ENCODE measurements around the gene POU2F3. TPM values are rescaled to one million over a fixed set of nuclear protein-coding genes. Genes with fewer than 3 reads are reported as not detected.

Gene POU2F3
- total and polyA plus RNA-seq, 2 of the 4 experiments (the other 2 are of a cell fraction): under 0.01 to 0.09 TPM

GRCh38 chr11:120201653-120202052 lies 38.3 kb upstream of the POU2F3 start:
- H3K9me3 ChIP-seq (ENCODE audit: control insufficient read depth, insufficient read depth, low read length): no peaks in the 10 kb centered on the region
- CTCF ChIA-PET: interaction anchor here (1.3 kb wide), 1 partner anchor 13 kb away, joined by 4 read pairs; no protein-coding TSS in a partner anchor
- H3K36me3 ChIP-seq (ENCODE audit: control insufficient read depth, insufficient read depth, low read length): no peaks in the 10 kb centered on the region
- in situ Hi-C loops (cut with MboI; ENCODE audit: low sequenced_read_pairs) (no loop called here), dilution Hi-C loops (cut with HindIII; ENCODE audit: low sequenced_read_pairs, unreplicated experiment) (no loop called here), intact Hi-C loops (cut with micrococcal nuclease) (no loop called here)
- no peak overlapping the region for H3K14ac ChIP-seq (replicated peaks; ENCODE audit: low read depth, low read length)
- no peak overlapping the region for H2BK15ac ChIP-seq (ENCODE audit: low read depth, low read length)
- no peak overlapping the region for H2AK9ac ChIP-seq (replicated peaks; ENCODE audit: low read depth, low read length, poor library complexity)
- H2BK120ac ChIP-seq (ENCODE audit: low read depth, low read length): no peak overlapping the region
- H3K27me3 ChIP-seq (ENCODE audit: control insufficient read depth, insufficient read depth, low read length): peaks cover 27% of the 10 kb centered on the region
- no TSS peak for BruUV-seq (replicated peaks)
- H3K23ac ChIP-seq (ENCODE audit: low read depth, low read length): no peak overlapping the region
- H3K9me1 ChIP-seq (ENCODE audit: insufficient read depth, low read length): peaks cover 3% of the 10 kb centered on the region; the same call in 1 of the 2 replicates
- H3K9ac ChIP-seq (ENCODE audit: low read depth, low read length): no peak overlapping the region
- no peak overlapping the region for H4K8ac ChIP-seq (ENCODE audit: low read depth in 2 of 2, low read length in 2 of 2)
- ATAC-seq (ENCODE audit: low read depth) (no peak), DNase-seq (no peak)
- no peaks in the 10 kb centered on the region for H3K79me1 ChIP-seq (ENCODE audit: low read depth in 1 of 2, low read length in 2 of 2)
- no peak overlapping the region for H2BK20ac ChIP-seq (ENCODE audit: low read depth, low read length)
- H4K91ac ChIP-seq (ENCODE audit: insufficient read depth, low read depth, low read length): no peak overlapping the region
- no peak overlapping the region for H3K4me2 ChIP-seq (ENCODE audit: low read depth, low read length)
- H4K20me1 ChIP-seq (ENCODE audit: insufficient read depth, low read length): no peaks in the 10 kb centered on the region
- no peak overlapping the region for H4K5ac ChIP-seq (ENCODE audit: low read depth, low read length)
- peaks cover 4% of the 10 kb centered on the region for H3K4me1 ChIP-seq (ENCODE audit: control insufficient read depth, insufficient read depth, low read length)
- no peak overlapping the region for H3K18ac ChIP-seq (ENCODE audit: low read depth, low read length)
- WGBS, 2 experiments (ENCODE audit: extremely low coverage in 2 of 2, insufficient read length in 1 of 2): no CpG with 5 or more reads among the region's 3 CpGs
- TF ChIP-seq POLR2A (IDR thresholded peaks at IDR 0.05; ENCODE audit: low read depth, low read length) (no peak), RFX5 (IDR thresholded peaks at IDR 0.05; ENCODE audit: low read depth, low read length) (no peak), CTCF (conservative IDR thresholded peaks at IDR 0.05; ENCODE audit: low read depth, low read length) (no peak), RCOR1 (IDR thresholded peaks at IDR 0.05; ENCODE audit: insufficient replicate concordance, low read length) (no peak), BHLHE40 (IDR thresholded peaks at IDR 0.05; ENCODE audit: low read depth, low read length) (no peak), FOS (IDR thresholded peaks at IDR 0.05; ENCODE audit: low read depth, low read length) (no peak), MXI1 (IDR thresholded peaks at IDR 0.05; ENCODE audit: borderline replicate concordance, low read depth, low read length) (no peak), ELK1 (IDR thresholded peaks at IDR 0.05; ENCODE audit: borderline replicate concordance, low read depth, low read length) (no peak), CEBPB (IDR thresholded peaks at IDR 0.05; ENCODE audit: low read depth, low read length) (no peak), SMC3 (IDR thresholded peaks at IDR 0.05; ENCODE audit: low read depth, low read length) (no peak), MAFK (IDR thresholded peaks at IDR 0.05; ENCODE audit: low read depth, low read length) (no peak), USF2 (IDR thresholded peaks at IDR 0.05; ENCODE audit: low read depth, low read length) (no peak)
- no peak overlapping the region for H3K4ac ChIP-seq (ENCODE audit: low read depth, low read length)
- no peak overlapping the region for H3K4me3 ChIP-seq (ENCODE audit: insufficient read depth, low read depth, low read length)
- H2AK5ac ChIP-seq (ENCODE audit: low read depth, low read length): no peak overlapping the region
- H3K56ac ChIP-seq (ENCODE audit: extremely low read depth, insufficient read depth, low read length): no peak overlapping the region
- H3K27ac ChIP-seq (ENCODE audit: insufficient read depth, low read length): no peak overlapping the region
- POLR2A ChIA-PET (ENCODE audit: unreplicated experiment): no interaction called here
- no peak overlapping the region for H2BK5ac ChIP-seq (ENCODE audit: low read depth, low read length, poor library complexity, severe bottlenecking)
- no peak overlapping the region for H2AFZ ChIP-seq (replicated peaks; ENCODE audit: low read length, poor library complexity)
